Suprapubic skin (tissue), 4 donors: Measurements from ENCODE around the gene SPEG.

ENCODE experiments used
- EP300 ChIP-seq: sonication (generic); formaldehyde crosslinking; IDR thresholded peaks from one replicate; pipeline ENCODE4 v1.6.1; 2017; ENCODE audit warnings: antibody characterized with exemption
- POLR2A ChIP-seq, 2 donors: fragments of 450-650 bp; IDR thresholded peaks; one replicate each; pipeline ENCODE4 v1.6.1; 2017; ENCODE audit warnings: antibody characterized with exemption in 2 of 2, mild to moderate bottlenecking in 2 of 2, moderate library complexity in 2 of 2
- POLR2AphosphoS5 ChIP-seq, 3 donors: sonication (generic); formaldehyde crosslinking; IDR thresholded peaks; one replicate each; pipeline ENCODE4 v1.6.1; 2017; ENCODE audit warnings: antibody characterized with exemption in 3 of 3
- TF ChIP-seq, protein P1 (sequence below), 2 donors: fragments of 200-600 bp in 1 of 2; fragments of 450-650 bp in 1 of 2; sonication (generic) in 1 of 2; IDR thresholded peaks; one replicate each; pipeline ENCODE4 v1.5.1; 2016 to 2019; ENCODE audit warnings: antibody characterized with exemption in 2 of 2, mild to moderate bottlenecking in 1 of 2, moderate library complexity in 1 of 2

DNA sequence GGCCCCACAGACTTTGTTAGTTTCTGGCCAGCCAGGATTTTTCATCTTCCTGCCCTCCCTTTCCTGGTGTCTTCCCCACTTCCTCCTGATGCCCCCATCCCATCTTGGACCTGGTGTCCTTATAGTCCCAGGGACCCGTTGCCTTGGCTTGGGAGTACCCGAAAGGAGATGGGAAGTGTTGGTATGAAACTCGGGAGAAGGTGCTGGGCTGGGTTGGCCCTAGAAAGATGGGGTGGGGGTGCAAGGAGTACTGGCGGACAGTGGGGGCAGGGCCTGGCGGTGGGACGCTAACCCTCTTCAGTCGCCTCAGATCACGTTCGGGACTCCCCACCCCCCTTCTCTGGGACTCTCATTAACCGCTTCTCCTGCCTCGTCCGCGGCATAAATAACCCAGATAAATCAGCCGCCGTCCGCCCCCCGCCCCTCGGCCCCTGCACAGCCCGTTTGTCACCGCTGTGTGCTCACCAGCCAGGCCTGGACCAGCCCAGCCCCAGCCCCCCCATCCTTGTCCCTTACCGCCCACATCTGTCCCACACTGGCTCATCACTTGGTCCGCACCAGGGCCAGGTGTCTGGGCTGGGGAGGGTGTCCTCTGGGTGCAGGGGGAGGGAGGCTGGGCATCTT lies 76.0 kb downstream of the SPEG start:
- TF ChIP-seq, protein P1, sequence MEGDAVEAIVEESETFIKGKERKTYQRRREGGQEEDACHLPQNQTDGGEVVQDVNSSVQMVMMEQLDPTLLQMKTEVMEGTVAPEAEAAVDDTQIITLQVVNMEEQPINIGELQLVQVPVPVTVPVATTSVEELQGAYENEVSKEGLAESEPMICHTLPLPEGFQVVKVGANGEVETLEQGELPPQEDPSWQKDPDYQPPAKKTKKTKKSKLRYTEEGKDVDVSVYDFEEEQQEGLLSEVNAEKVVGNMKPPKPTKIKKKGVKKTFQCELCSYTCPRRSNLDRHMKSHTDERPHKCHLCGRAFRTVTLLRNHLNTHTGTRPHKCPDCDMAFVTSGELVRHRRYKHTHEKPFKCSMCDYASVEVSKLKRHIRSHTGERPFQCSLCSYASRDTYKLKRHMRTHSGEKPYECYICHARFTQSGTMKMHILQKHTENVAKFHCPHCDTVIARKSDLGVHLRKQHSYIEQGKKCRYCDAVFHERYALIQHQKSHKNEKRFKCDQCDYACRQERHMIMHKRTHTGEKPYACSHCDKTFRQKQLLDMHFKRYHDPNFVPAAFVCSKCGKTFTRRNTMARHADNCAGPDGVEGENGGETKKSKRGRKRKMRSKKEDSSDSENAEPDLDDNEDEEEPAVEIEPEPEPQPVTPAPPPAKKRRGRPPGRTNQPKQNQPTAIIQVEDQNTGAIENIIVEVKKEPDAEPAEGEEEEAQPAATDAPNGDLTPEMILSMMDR (IDR thresholded peaks at IDR 0.05), result no peak
- TF ChIP-seq POLR2AphosphoS5 (IDR thresholded peaks at IDR 0.05) (no peak), POLR2A (IDR thresholded peaks at IDR 0.05) (no peak), EP300 (no peak)
